NOMO-1 (cell line): ENCODE results near the gene FGD5.

Experiments
- DNase-seq, 2 experiments: peaks; one replicate each; lab custom pipeline; 2025; ENCODE audit not compliant: unreplicated experiment in 2 of 2; lab: John Stamatoyannopoulos, UW

The FGD5 gene

GRCh38 chr3:14846226-14846880 lies 27.6 kb downstream of the FGD5 start:
- no peak for DNase-seq

- no peak for DNase-seq
These were observed 29.1 kb downstream of the FGD5 start for GRCh38 chr3:14847613-14848541.

- DNase-seq: no peak
These were observed 30.1 kb downstream of the FGD5 start for GRCh38 chr3:14848906-14849305.

- DNase-seq: no peak
These were observed 31.0 kb downstream of the FGD5 start for GRCh38 chr3:14849638-14850230.

GRCh38 chr3:14852058-14852594 lies 33.4 kb downstream of the FGD5 start:
- no peak for DNase-seq

- DNase-seq: no peak
These were observed 34.0 kb downstream of the FGD5 start for GRCh38 chr3:14852717-14853116.

- no peak for DNase-seq
These were observed 34.6 kb downstream of the FGD5 start for GRCh38 chr3:14853271-14853951.

- no peak for DNase-seq
These were observed 38.7 kb downstream of the FGD5 start for GRCh38 chr3:14857506-14857905.

GRCh38 chr3:14858105-14858504 lies 39.3 kb downstream of the FGD5 start:
- DNase-seq: no peak

GRCh38 chr3:14859880-14860279 lies 41.1 kb downstream of the FGD5 start:
- DNase-seq: no peak

GRCh38 chr3:14861031-14861430 lies 42.3 kb downstream of the FGD5 start:
- DNase-seq: no peak

- no peak for DNase-seq
These were observed 42.9 kb downstream of the FGD5 start for GRCh38 chr3:14861446-14862302.

GRCh38 chr3:14862303-14862660 lies 43.5 kb downstream of the FGD5 start:
- no peak for DNase-seq

GRCh38 chr3:14862661-14863230 lies 44.0 kb downstream of the FGD5 start:
- DNase-seq: no peak

- DNase-seq: no peak
These were observed 44.8 kb downstream of the FGD5 start for GRCh38 chr3:14863333-14864100.

GRCh38 chr3:14864131-14864530 lies 45.4 kb downstream of the FGD5 start:
- DNase-seq: no peak

GRCh38 chr3:14866627-14867026 lies 47.9 kb downstream of the FGD5 start:
- DNase-seq: no peak

- DNase-seq: no peak
These were observed 49.3 kb downstream of the FGD5 start for GRCh38 chr3:14867936-14868570.
